ENCODE data around the gene ESRRB.

Gene ESRRB

DNA sequence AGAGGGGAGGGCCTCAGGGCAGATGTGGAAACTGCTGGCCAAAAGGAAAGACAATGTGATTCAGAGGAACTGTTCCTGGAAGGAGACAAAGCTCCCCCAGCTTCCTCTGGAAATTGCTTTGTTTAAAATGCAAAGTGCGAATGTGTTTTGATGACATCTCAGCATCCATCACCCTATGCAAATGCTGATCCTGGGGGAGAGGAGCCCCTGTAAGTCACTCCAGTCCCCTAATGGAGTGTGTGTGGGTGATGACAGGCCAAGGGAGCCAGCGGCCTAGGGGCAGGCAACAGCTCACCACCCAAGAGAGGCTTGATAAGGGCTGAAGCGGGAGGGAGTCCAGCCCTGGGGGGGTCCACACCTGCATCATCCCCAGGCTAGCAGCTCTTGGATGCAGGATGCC, 134.2 kb downstream of the ESRRB start:
- no peak overlapping the region for H3K4me3 ChIP-seq (ENCODE audit: severe bottlenecking)
- H3K27ac ChIP-seq (ENCODE audit: poor library complexity, severe bottlenecking) = no peak overlapping the region
- H3K36me3 ChIP-seq (ENCODE audit: low read depth) = no peaks in the 10 kb centered on the region
- no peaks in the 10 kb centered on the region for H3K9me3 ChIP-seq (ENCODE audit: severe bottlenecking)
- H3K27me3 ChIP-seq (ENCODE audit: insufficient read depth, poor library complexity, severe bottlenecking) = no peaks in the 10 kb centered on the region
- DNase-seq (ENCODE audit: low spot score) = no peak
- no peak for ATAC-seq (ENCODE audit: low read depth)
- TF ChIP-seq, protein P1, sequence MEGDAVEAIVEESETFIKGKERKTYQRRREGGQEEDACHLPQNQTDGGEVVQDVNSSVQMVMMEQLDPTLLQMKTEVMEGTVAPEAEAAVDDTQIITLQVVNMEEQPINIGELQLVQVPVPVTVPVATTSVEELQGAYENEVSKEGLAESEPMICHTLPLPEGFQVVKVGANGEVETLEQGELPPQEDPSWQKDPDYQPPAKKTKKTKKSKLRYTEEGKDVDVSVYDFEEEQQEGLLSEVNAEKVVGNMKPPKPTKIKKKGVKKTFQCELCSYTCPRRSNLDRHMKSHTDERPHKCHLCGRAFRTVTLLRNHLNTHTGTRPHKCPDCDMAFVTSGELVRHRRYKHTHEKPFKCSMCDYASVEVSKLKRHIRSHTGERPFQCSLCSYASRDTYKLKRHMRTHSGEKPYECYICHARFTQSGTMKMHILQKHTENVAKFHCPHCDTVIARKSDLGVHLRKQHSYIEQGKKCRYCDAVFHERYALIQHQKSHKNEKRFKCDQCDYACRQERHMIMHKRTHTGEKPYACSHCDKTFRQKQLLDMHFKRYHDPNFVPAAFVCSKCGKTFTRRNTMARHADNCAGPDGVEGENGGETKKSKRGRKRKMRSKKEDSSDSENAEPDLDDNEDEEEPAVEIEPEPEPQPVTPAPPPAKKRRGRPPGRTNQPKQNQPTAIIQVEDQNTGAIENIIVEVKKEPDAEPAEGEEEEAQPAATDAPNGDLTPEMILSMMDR (IDR thresholded peaks at IDR 0.05; ENCODE audit: poor library complexity, severe bottlenecking) = no peak
- no peaks in the 10 kb centered on the region for H3K4me1 ChIP-seq (ENCODE audit: insufficient read depth, poor library complexity, severe bottlenecking)

DNA sequence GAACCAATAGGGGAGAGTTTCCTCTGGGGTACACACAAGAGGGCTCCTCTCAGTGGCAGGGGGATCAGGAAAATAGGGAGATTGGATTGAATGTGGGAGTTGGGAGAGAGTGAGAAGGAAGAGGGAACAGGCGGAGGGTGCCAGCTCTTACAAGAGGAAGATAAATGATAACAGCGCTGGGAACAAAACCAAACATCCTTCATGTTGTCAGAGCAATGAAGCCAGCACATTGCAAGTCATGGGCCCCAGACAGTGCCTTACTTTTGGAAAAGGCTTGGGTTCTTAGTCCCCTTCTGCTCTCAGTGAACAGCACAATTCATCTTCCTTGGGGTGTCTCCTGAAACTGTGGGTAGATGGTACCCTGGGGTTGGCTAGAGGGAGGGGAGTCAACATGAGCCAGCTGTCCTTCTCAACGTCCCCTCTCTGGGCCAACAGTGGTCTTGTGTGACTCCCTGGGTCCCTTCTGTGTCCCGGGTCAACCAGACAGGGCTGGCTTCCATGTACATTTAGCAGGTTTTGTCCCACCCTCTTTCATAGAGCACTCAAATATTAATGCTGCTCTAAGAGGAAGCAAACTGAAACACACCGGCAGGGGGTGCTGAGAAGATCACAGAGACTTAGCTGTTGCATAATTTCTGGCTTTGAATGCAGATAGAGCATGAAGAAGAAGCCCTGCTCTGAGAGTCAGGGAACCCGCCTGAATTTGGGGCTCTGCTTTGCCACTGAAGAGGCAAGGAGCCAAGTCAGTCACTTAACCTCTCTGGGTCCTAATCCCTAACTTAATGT, 138.5 kb downstream of the ESRRB start:
- H3K27ac ChIP-seq (ENCODE audit: poor library complexity, severe bottlenecking) = no peak overlapping the region
- TF ChIP-seq, protein P1 (IDR thresholded peaks at IDR 0.05; ENCODE audit: poor library complexity, severe bottlenecking) = no peak
- H3K9me3 ChIP-seq (ENCODE audit: severe bottlenecking) = no peaks in the 10 kb centered on the region
- peaks cover 10% of the 10 kb centered on the region for H3K4me1 ChIP-seq (ENCODE audit: insufficient read depth, poor library complexity, severe bottlenecking)
- no peak overlapping the region for H3K4me3 ChIP-seq (ENCODE audit: severe bottlenecking)
- ATAC-seq (ENCODE audit: low read depth) (no peak), DNase-seq (ENCODE audit: low spot score) (no peak)
- H3K27me3 ChIP-seq (ENCODE audit: insufficient read depth, poor library complexity, severe bottlenecking) = no peaks in the 10 kb centered on the region
- no peaks in the 10 kb centered on the region for H3K36me3 ChIP-seq (ENCODE audit: low read depth)

GRCh38 chr14:76516884-76517283, 140.9 kb downstream of the ESRRB start:
- Histone ChIP-seq H3K9me3 (ENCODE audit: severe bottlenecking) (peaks cover 6% of the 10 kb centered on the region), H3K4me3 (ENCODE audit: severe bottlenecking) (no peak overlapping the region), H3K27ac (ENCODE audit: poor library complexity, severe bottlenecking) (peak overlapping the region; percentile 28), H3K36me3 (ENCODE audit: low read depth) (no peaks in the 10 kb centered on the region), H3K4me1 (ENCODE audit: insufficient read depth, poor library complexity, severe bottlenecking) (peaks cover 10% of the 10 kb centered on the region), H3K27me3 (ENCODE audit: insufficient read depth, poor library complexity, severe bottlenecking) (no peaks in the 10 kb centered on the region)
- TF ChIP-seq, protein P1 (IDR thresholded peaks at IDR 0.05; ENCODE audit: poor library complexity, severe bottlenecking) = no peak
- DNase-seq (ENCODE audit: low spot score) = no peak
- ATAC-seq (ENCODE audit: low read depth) = peak; percentile 90

DNA sequence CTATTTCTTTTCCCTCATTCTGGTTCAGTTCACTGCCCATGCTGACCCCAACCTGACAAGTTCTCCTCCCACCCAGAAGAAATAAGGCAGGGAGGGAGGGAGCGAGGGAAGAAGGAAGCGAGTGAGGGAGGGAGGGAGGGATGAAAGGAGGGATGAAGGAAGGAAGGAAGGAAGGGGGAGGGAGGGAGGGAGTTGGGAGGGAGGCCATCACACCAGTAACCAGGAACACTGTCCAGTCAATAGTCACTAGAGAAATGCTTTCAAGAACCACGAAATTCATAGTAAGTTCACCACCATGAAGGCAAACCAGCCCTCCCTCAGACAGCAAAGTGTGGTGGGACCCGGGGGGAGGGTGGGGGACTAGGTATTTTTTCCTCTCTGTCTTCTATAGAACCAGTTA, 142.4 kb downstream of the ESRRB start:
- Histone ChIP-seq H3K4me1 (ENCODE audit: insufficient read depth, poor library complexity, severe bottlenecking) (peaks cover 10% of the 10 kb centered on the region), H3K27me3 (ENCODE audit: insufficient read depth, poor library complexity, severe bottlenecking) (no peaks in the 10 kb centered on the region), H3K36me3 (ENCODE audit: low read depth) (no peaks in the 10 kb centered on the region), H3K27ac (ENCODE audit: poor library complexity, severe bottlenecking) (no peak overlapping the region), H3K9me3 (ENCODE audit: severe bottlenecking) (peaks cover 6% of the 10 kb centered on the region), H3K4me3 (ENCODE audit: severe bottlenecking) (no peak overlapping the region)
- DNase-seq (ENCODE audit: low spot score) = no peak
- ATAC-seq (ENCODE audit: low read depth) = no peak
- TF ChIP-seq, protein P1 (IDR thresholded peaks at IDR 0.05; ENCODE audit: poor library complexity, severe bottlenecking) = no peak
